Mucosa of gallbladder (tissue), 1 donor: ENCODE data around the gene DYNC1I1. TPM values are rescaled to one million over a fixed set of nuclear protein-coding genes. Genes with fewer than 3 reads are reported as not detected.

Source experiments
- DNase-seq: peaks from one replicate; pipeline ENCODE4 v3.0.0-alpha.2; 2020; ENCODE audit warnings: low spot score
- total RNA-seq: library from RNA; stranded (reverse); gene quantifications from one replicate; pipeline ENCODE4 v1.2.1, GENCODE V29; 2021
- donor health status: DM: no; HTN: no; CAD: no.

DYNC1I1 gene
- total RNA-seq, 1 donor from 2014 or later, result 2.7 TPM

DNA sequence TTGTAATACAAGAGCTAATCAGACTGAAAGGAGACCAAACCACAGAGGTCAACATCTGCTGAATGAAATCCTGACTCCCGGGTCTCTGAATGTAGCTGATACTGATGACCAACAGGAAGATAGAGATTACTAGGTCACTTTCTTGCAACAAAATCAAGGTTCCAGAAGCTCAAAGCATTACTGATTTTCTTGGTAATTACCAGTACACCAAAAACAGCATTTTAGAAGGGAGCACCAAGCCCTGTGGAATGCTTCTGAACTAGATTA is 371.8 kb downstream of the DYNC1I1 start:
- DNase-seq, result no peak

Other genes starting within 250 kb of the DYNC1I1 start
- 64.2 TPM for gene PDK4, start 176.0 kb upstream of the DYNC1I1 start, total RNA-seq